KOPT-K1 (cell line): ENCODE results near the gene ZNF862.
"Not testable (repeated sequence)": the region's sequence is repeated elsewhere in the genome, so short reads cannot be mapped to it uniquely, and the experiment has no call there.

Experiments
- H3K27ac ChIP-seq: fragments of 200-600 bp; sonication (generic); 2 replicates; pipeline ENCODE4 v1.5.1; 2016; ENCODE audit warnings: antibody characterized with exemption, mild to moderate bottlenecking, low read depth, low read length; ENCODE audit not compliant: poor library complexity, severe bottlenecking
- H3K36me3 ChIP-seq: fragments of 200-600 bp; sonication (generic); 2 replicates; pipeline ENCODE4 v1.5.1; 2017; ENCODE audit warnings: antibody characterized with exemption, mild to moderate bottlenecking, low read length, moderate library complexity; ENCODE audit not compliant: insufficient read depth
- H3K9me3 ChIP-seq: fragments of 200-600 bp; sonication (generic); 2 replicates; pipeline ENCODE4 v1.5.1; 2017; ENCODE audit warnings: antibody characterized with exemption, low read length, mild to moderate bottlenecking; ENCODE audit not compliant: insufficient read depth, poor library complexity, severe bottlenecking

Gene ZNF862

DNA sequence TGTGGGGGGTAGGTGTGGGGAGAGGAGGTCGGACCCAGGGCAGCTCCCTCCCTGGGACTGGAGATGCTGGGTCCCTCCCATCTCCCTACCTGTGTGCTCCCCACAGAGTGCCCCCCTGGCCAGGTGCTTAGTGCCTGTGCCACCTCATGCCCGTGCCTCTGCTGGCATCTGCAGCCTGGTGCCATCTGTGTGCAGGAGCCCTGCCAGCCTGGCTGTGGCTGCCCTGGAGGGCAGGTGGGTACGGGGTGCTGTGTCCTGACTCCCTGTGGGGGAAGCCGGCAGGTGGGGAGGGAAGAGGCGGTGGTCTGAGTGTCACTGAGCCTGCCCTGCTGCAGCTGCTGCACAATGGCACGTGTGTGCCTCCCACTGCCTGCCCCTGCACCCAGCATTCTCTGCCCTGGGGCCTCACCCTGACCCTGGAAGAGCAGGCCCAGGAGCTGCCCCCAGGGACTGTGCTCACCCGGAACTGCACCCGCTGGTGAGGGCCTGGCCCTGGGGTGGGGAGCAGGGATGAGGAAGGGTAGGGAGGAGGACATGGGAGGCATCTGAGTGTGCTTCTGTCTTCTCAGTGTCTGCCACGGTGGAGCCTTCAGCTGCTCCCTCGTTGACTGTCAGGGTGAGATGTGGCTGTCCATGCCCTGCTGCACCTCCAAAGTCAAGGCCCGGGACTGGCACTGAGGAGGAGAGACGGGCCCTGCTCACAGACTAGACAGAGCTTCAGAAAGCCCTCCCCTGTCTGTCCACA, 11.7 kb upstream of the ZNF862 start:
- Histone ChIP-seq H3K9me3 (no peaks in the 10 kb centered on the region), H3K36me3 (no peaks in the 10 kb centered on the region), H3K27ac (no peak overlapping the region)

- H3K36me3 ChIP-seq = no peaks in the 10 kb centered on the region
- H3K27ac ChIP-seq = no peak overlapping the region
- H3K9me3 ChIP-seq = no peaks in the 10 kb centered on the region
Observed at GRCh38 chr7:149827089-149827981, 10.8 kb upstream of the ZNF862 start.

DNA sequence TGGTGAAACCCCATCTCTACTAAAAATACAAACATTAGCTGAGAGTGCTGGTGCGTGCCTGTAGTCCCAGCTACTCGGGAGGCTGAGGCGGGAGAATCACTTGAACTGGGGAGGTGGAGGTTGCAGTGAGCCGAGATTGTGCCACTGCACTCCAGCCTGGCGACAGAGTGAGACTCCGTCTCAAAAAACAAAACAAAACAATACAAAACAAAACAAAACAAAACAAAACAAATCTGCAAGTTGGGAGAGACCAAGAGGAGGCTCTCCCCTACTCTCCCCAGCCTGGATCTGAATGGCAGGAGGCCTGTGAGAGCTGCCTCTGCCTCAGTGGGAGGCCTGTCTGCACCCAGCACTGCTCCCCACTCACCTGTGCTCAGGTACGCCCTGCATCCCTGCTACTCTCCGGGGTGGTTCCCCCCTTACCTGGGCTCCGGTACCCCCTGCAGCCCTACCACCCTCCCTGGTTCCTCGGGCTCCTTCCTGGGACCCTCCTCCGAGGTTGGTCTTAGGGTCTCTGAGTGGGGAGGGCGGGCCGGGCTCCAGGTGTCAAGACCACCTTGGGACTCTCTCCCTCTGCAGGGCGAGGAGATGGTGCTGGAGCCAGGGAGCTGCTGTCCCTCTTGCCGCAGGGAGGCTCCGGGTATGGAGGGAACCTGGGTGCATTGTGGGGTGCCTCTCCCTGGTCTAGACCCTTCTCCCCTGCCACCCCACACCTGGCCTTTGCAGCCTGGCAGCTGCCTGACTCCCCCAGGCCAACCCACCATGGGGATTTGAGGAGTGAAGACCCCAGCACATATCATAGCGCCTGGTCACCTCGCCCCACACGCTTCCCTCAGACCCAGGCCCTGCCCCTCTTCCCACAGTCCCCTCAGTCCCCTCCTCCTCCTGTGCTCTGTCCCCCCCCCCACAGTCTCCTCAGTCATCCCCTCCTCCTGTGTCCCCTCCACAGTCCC, 9.5 kb upstream of the ZNF862 start:
- Histone ChIP-seq H3K36me3 (no peaks in the 10 kb centered on the region), H3K27ac (no peak overlapping the region), H3K9me3 (no peaks in the 10 kb centered on the region)

DNA sequence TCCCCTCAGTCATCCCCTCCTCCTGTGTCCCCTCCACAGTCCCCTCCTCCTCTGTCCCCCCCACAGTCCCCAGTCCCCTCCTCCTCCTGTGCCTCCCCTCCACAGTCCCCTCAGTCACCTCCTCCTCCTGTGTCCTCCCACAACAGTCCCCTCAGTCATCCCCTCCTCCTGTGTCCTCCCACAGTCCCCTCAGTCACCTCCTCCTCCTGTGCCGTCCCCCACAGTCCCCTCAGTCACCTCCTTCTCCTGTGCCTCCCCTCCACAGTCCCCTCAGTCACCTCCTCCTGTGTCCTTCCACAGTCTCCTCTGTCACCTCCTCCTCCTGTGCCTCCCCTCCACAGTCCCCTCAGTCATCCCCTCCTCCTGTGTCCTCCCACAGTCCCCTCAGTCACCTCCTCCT, 7.6 kb upstream of the ZNF862 start:
- not testable (repeated sequence) for H3K27ac ChIP-seq, H3K36me3 ChIP-seq, H3K9me3 ChIP-seq

DNA sequence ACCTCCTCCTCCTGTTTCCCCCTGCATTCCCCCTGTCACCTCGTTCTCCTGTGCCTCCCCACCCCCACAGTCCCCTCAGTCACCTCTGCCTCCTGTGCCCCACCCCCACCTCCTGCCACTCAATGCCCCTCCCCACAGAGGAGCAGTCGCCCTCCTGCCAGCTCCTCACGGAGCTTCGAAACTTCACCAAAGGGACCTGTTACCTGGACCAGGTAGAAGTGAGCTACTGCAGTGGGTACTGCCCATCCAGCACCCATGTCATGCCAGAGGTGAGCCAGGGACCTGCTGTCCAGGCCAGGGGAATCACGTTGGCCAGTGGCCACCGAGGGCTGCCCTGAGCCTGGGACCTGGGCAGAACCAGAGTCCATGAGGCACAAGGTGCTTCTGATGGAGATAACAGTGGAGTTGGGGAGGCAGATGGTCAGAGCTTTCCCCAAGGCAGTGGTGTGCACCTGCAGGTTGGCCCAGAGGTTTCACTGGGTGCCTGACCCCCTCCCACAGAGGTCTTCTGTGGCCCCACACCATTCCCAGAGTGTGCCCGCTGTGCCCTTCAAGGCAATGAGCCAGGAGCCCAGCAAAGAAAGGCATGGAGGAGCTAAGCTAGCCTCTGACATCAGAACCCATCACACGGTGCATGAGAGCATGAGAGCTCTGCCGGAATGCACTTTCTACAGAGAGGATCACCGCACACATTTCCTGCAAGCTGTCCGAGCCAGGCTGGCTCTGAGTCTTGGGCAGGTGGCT, 7.0 kb upstream of the ZNF862 start:
- H3K9me3 ChIP-seq = no peaks in the 10 kb centered on the region
- no peak overlapping the region for H3K27ac ChIP-seq
- H3K36me3 ChIP-seq = no peaks in the 10 kb centered on the region

GRCh38 chr7:149831741-149832219, 6.4 kb upstream of the ZNF862 start:
- no peaks in the 10 kb centered on the region for H3K9me3 ChIP-seq
- no peak overlapping the region for H3K27ac ChIP-seq
- H3K36me3 ChIP-seq = no peaks in the 10 kb centered on the region

GRCh38 chr7:149832332-149833041, 5.7 kb upstream of the ZNF862 start:
- no peak overlapping the region for H3K27ac ChIP-seq
- H3K9me3 ChIP-seq = no peaks in the 10 kb centered on the region
- no peaks in the 10 kb centered on the region for H3K36me3 ChIP-seq

- no peaks in the 10 kb centered on the region for H3K36me3 ChIP-seq
- no peak overlapping the region for H3K27ac ChIP-seq
- no peaks in the 10 kb centered on the region for H3K9me3 ChIP-seq
Observed at GRCh38 chr7:149833495-149834130, 4.6 kb upstream of the ZNF862 start.

DNA sequence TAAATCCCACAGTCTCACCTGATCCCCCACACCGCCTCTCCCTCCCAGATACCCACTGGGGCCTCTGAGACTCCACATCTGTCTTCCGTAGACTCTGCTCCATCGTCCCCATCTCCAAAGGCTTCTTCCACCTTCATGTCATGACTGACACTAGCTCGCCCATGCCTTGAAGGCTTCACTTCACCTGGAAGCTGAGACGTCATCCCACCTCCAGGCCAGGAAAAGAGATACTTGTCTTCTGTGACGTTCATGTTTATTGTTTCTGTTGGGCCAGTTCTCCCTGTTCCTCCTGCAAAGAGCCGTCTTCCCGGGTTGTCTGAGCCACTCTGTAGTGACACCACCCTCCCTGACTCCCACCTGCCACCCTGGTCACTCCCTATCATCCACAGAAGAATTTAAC, 3.6 kb upstream of the ZNF862 start:
- no peaks in the 10 kb centered on the region for H3K36me3 ChIP-seq
- H3K27ac ChIP-seq = no peak overlapping the region
- no peaks in the 10 kb centered on the region for H3K9me3 ChIP-seq

GRCh38 chr7:149836434-149836833, 1.7 kb upstream of the ZNF862 start:
- Histone ChIP-seq H3K9me3 (no peaks in the 10 kb centered on the region), H3K27ac (no peak overlapping the region), H3K36me3 (no peaks in the 10 kb centered on the region)

DNA sequence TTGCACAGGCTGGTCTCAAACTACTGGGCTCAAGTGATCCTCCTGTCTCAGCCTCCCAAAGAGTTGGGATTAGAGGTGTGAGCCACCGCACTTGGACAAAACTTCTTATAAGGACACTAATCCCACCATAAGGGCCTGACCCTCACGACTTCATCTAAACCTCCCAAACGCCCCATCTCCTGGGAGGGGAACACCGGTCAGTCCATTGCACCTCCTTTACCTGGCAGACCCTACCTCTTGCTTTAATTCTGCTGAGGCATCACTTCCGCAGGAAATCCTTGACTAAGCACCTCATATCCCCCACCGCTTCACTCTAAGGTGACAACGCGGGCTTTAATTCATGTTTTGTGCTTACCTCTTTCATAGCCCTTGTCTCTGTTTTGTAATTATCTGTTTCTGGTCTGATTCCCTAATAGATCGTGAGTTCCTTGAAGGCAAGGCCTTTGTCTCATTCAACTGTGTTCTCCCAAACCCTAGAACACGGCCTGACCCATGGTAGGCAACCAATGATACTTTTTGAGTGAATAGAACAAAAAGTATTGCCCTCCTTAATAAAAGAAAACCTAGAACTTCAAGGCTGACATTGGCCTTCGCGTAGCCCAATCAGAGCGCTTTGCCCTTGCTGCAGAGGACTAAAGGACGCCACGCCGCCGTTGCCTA, 481 bp upstream of the ZNF862 start:
- no peaks in the 10 kb centered on the region for H3K36me3 ChIP-seq
- H3K9me3 ChIP-seq = no peaks in the 10 kb centered on the region
- H3K27ac ChIP-seq = no peak overlapping the region

- Histone ChIP-seq H3K27ac (peak overlapping the region; percentile 63), H3K9me3 (no peaks in the 10 kb centered on the region), H3K36me3 (no peaks in the 10 kb centered on the region)
Observed at GRCh38 chr7:149838992-149839408, 825 bp downstream of the ZNF862 start.

DNA sequence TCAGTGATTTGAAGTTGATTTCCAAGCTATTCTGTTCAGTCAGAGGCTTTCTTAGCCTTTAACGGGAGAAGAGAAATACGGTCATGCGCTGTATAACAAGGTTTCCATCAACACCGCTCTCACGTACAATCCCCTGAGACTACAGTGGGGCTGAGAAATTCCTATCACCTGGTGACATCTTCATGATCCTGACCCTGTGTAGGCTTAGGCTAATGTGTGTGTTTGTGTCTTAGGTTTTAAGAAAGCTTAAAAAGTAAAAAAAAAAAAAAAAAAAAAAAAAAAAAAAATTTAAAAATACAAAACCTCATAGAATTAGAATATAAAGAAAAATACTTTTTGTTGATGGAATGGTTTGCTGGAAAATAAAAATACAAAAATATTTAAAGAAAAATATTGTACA, 1.8 kb downstream of the ZNF862 start:
- Histone ChIP-seq H3K36me3 (no peaks in the 10 kb centered on the region), H3K27ac (no peak overlapping the region), H3K9me3 (no peaks in the 10 kb centered on the region)
